GM18870 (cell line): Measurements from ENCODE around the gene NAP1L5.

Experiments
- ATAC-seq: cut with Tn5 transposase; IDR thresholded peaks from one replicate; pipeline ENCODE4 v1.9.1; 2021; ENCODE audit warnings: moderate library complexity; ENCODE audit not compliant: unreplicated experiment

The NAP1L5 gene

GRCh38 chr4:88722828-88723227 lies 25.2 kb upstream of the NAP1L5 start:
- no peak for ATAC-seq

DNA sequence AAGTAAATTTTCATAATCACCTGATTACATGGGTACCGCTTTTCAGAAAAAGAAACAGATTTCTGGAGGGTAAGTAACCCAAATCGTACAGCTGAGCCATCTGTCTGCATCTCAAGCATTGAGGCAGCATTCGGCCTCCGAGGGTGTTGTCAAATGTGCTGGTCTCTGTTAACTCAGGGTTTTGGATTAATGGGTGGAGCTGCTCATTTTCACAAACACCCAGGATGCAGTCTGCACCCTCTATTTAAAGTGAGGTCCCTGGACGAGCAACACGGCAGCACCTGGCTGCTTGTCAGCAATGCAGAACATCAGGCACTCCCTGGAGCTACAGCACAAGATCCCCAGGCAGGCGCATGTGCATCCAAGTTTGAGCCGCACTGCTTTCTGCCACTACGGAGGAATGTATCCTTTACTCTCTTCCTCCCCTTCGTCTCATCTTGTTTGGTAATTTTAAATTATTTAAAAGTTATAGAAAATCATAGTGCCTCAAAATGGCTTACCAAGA lies 24.7 kb upstream of the NAP1L5 start:
- no peak for ATAC-seq

DNA sequence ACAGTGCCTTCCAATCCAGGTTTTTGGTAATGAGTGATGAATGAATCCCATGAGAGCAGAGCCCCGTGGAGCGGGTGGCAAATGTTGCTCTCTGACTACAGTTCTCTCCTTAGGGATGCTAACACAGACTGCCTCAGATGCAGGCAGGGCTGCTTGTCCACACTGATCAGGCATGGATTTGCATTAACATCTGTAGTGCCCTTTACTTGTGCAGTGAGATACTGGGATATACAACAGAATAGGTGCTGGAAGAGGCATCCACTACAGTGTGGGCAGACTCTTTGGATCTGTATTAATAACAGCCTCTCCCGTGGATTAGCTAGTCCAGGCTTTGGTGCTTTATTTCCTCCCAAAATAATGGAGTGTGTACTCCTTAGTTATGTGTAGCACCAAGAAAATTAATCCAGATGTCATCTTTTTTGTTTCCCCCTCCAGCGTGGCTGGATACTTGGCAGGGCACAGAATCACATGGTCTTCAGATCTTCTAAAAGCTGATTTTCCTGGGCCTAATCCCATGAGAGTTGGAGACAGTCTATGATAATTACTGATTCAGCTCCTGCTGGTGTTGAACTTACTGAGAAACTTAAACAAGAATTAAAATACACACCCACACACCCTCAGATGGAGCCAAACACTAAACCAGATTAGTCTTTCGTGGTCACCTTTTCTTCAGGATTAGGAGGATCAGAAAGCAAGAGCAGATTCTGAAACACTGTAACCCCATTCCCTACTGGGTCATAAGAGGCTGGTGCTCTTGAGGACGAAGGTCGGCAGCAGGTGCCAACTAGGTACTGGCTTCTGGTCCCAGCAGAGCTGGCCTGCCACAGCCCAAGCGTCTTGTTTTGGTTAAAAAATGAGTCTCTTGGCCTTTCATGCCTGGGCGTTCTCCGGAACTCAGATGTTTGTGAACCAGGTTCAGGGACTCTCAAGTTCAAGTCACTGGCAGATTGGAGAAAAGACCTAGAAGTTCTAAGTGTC lies 23.1 kb upstream of the NAP1L5 start:
- no peak for ATAC-seq

- ATAC-seq: no peak
Observed at GRCh38 chr4:88719381-88719780, 21.8 kb upstream of the NAP1L5 start.

- no peak for ATAC-seq
Observed at GRCh38 chr4:88718098-88718497, 20.5 kb upstream of the NAP1L5 start.

DNA sequence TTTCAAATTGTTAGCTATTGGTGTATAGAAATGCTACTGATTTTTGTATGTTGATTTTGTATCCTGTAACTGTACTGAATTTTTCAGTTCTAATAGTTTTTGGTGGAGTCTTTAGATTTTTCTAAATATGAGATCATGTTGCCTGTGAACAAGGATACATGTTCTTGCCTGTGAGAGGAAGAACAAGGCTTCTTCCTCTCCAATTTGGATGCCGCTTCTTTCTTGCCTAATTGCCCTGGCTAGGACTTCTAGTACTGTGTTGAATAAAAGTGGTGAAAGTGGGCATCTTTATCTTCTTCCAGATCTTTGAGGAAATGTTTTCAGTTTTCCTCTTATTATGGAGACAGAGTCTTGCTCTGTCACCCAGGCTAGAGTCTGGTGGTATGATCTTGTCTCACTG lies 16.2 kb upstream of the NAP1L5 start:
- ATAC-seq: no peak

GRCh38 chr4:88709989-88710388 lies 12.4 kb upstream of the NAP1L5 start:
- ATAC-seq: no peak

DNA sequence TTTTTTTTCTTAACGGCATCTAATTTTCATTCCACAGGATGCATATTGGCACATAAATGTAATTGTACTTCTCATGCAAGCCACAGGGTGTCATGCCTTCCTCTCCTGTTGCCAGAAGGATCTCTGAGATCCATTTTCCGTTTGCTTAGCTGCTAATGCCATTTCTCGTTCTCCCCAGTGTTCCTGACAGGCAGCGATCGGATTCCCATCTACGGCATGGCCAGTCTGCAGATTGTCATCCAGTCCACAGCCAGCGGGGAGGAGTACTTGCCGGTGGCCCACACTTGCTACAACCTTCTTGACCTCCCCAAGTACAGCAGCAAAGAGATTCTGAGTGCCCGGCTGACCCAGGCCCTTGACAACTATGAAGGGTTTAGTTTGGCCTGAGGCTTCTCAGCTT lies 8.9 kb upstream of the NAP1L5 start:
- no peak for ATAC-seq

GRCh38 chr4:88705805-88706492 lies 8.3 kb upstream of the NAP1L5 start:
- ATAC-seq: no peak

DNA sequence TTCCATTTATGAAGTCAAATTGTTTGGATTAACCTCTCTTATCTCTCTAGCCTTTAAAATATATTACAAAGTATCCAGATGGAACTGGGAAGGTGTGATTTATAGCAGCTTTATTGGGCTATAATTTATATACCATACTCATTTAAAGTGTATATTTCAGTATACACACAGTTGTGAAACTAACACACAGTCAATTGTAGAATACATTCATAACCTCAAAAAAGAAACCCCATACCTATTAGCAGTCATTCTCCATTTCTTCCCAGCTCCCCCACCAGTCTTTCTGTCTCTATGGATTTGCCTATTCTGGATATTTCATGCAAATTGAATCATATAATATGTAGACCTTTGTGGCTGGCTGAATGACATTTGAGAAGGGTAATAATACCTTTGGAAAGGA lies 7.6 kb upstream of the NAP1L5 start:
- ATAC-seq: no peak

- no peak for ATAC-seq
Observed at GRCh38 chr4:88702782-88703181, 5.2 kb upstream of the NAP1L5 start.

DNA sequence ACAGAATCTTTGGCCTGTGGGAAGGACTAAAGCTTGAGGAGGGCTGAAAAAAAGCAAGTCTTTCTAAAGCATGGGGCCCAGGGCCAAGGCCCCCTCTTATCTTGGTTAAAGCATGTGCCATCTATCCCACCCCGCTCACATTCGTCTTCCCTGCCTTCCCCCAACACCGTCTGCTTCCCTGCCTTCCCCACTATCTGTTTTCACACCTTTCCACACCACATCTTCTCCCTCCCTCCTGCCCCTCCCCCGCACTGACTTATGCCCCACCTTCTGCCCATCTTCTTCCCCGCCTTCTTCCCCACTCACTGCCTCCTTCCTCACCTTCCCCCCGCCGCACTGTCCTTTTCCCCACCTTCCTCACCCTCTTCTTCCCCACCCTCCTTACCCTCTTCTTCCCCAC lies 890 bp upstream of the NAP1L5 start:
- no peak for ATAC-seq

DNA sequence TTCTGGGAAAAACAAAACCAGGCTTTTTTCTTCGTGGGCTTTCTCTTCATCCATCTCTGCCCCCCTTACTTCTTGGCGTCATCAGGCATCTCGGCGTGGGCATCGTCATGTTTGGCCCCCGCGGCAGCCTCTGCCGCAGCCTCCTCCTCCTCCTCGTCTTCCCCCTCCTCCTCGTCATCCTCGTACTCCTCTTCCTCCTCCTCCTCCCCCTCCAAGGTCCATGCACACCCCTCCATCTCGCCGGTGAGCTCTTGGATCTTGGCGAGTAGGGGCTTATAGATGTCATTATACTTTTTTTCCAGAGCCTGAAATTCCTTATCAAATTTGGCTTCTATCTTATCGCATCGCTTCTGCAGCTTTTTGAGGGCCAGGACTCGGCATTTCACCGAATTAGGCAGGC lies 488 bp downstream of the NAP1L5 start:
- ATAC-seq: no peak

DNA sequence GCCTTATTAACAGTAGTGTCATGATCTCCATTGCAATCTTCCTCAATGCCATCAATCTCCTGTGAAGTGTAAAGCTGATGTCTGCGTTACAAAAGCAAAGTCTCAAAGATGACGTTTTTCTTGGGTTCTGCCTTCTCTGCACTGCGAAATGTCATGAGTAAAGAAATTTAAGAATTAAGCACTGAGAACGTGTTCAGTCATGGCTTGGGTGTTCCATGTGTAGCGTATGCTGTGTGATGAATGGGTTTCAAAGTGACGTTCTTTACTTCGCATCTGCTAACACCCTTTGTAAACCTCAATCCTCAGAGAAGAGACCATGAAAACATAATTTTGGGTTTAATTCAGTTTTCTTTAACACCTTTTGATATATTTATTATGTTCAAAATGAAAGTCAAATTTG lies 999 bp downstream of the NAP1L5 start:
- ATAC-seq: no peak

DNA sequence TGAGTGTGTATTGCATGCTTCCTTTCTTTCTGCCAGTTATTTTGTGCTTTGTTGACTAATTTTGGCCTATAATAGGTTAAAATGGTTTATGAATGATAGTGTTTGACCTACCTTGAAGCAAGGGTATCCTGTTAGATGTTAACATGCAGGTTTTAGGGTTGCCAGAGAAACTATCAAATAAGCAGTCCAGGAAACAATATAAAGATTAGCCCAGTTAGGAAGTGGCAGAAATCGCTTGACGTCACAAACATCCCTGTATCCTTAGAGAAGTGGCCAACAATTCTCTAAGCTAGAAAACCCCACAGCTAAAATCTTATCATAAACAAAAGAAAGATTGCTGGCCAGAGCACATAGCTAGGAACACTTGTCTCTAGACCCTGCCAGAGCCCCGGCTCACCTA lies 3.8 kb downstream of the NAP1L5 start:
- ATAC-seq: no peak

DNA sequence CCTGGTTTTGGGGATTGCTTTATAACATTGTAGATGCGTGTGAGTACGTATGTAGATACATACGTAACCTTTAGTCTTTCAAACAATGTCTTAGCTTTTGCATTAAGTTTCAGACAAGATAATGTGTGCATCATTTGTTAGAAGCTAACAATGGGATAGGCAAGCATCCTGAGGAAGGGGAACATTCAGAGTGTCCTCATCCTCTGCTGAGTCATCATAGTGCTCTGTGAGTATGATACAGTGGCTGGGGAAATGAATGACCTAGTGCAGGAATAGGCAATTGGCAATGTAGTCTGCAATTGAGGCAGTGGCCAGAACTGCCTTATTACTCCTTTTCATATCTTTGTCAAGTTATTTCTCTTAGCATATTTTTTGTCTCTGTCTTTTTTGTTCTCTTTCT lies 7.3 kb downstream of the NAP1L5 start:
- no peak for ATAC-seq

DNA sequence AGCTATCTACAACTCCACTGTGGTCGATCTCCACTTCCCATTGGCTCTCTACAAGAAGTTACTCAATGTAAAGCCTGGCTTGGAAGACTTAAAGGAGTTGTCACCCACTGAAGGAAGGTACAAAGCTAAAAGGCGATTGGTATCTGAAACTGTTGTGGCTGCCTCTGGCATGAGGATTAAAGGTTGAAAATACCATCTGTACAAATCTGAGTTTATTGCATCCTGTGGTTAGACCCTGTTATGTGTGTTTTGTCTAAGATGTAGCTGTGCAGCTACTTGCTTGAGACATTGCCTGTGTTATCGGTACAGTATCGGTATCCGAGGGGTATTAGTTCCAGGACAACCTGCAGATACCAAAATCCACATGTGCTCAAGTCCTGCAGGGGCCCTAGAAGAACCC lies 16.4 kb downstream of the NAP1L5 start:
- ATAC-seq: no peak

DNA sequence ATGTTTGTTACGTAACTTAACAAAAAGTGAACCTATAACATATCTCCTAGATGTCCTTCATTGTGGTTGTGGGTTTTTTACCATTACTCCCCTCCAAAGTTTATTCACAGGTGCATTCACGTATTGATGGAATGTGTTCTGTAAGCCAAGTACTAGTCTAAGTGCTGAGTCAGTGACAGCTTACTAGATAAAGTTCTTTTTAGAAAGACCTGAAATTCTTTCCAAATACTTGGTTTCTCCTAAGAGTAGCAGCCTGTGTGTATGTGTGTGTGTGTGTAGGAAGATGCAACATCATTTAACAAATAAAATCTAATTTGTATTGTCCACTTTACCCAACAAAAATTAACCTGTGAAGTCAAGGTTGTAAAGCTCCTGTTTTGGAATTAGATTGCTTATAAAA lies 22.1 kb downstream of the NAP1L5 start:
- ATAC-seq: no peak

DNA sequence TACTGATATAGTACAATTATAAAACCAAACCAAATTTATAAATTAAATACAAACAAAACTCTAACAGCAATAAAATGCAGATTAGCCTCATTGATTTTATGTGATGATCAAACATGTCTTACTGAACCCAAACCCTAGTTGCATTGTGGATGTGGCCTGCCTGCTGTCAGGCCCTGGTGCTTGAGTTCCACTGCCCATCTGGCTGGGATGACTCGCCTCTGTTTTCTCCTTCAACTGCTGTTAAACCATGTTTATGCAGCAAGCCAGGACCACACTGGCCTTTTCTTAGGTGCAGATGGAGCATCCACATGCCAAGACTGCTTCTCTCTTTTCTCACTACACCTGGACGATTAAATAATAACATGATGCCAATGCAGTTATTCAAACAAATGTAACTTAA lies 22.6 kb downstream of the NAP1L5 start:
- ATAC-seq: no peak

DNA sequence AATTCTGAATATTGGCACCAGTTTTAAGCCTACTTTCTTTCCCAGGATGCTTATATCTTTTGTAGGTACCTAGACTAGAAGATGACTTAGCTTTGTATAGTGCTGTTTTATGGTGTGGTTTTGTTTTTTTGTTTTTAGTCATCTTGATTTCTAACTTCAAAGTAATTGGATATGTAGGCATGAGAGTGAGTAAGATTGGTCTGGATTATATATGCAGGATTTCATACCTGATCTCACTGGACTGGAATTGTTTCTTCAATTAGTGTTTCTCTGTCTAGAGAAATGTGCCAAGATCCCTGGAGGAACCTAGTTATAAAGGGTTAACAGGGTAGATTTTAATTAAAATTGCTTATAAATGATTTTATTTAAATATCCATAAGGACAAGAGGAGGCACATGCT lies 23.1 kb downstream of the NAP1L5 start:
- no peak for ATAC-seq

DNA sequence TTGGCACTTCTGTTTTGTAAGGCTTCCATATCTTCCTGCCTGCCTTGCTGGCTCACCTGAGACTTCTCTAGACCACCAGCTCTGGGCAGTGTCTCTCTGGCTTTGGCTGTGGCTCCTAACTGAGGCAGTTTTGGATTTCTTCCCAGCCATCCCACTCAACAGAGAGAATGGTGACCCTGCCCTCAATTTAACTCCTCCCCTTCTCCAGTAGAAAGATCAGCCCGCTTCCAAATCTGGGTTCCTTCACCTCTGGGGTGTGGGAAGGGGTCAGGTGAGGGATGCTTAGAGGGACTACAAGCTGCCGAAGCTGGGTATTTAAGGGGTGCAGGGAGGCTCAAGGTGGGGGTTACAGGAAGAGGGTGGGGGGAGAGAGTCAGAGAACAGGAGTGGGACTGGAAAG lies 23.7 kb downstream of the NAP1L5 start:
- no peak for ATAC-seq

DNA sequence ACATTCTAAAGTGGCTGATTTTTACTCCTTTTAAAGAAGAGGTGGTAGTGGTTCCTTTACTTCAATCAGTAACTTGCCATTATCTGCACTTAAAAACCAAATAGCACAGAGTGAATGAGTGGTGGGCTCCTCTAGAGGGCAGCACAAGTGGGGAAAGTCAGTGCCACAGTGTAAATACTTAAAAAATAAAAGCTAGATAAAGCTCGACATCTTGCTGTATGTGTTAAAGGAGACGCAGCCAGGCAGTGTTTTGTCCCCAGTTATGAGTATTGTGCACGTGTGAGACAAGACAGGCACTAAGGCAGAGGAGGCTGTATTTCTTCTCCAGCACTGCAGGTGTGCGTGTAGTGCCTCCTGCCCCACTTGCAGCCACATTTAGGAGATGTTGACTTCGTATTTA lies 24.6 kb downstream of the NAP1L5 start:
- ATAC-seq: no peak
